ENCODE results near the gene SEC14L2. TPM values are rescaled to one million over a fixed set of nuclear protein-coding genes. Genes with fewer than 3 reads are reported as not detected.

The SEC14L2 gene
- polyA plus RNA-seq, 2 of the 4 experiments (the other 2 are of a cell fraction): 12.8 to 15.2 TPM

GRCh38 chr22:30413001-30413400, 16.2 kb downstream of the SEC14L2 start:
- TF ChIP-seq PHF8 (IDR thresholded peaks at IDR 0.05; ENCODE audit: borderline replicate concordance, low read depth): no peak
- TF ChIP-seq RCOR1 (IDR thresholded peaks at IDR 0.05; ENCODE audit: low read depth, low read length): no peak
- TF ChIP-seq TP53 (CRISPR knock-in tag; IDR thresholded peaks at IDR 0.05): no peak
- no peak for TF ChIP-seq HES2 (IDR thresholded peaks at IDR 0.05)
- no peak for TF ChIP-seq EP300 (IDR thresholded peaks at IDR 0.05)
- TF ChIP-seq HOXB5 (CRISPR knock-in tag; IDR thresholded peaks at IDR 0.05): no peak
- no peak for TF ChIP-seq ZFP36 (IDR thresholded peaks at IDR 0.05; ENCODE audit: borderline replicate concordance, partially characterized antibody)
- no peak for TF ChIP-seq JUN (IDR thresholded peaks at IDR 0.05)
- TF ChIP-seq CTCF (IDR thresholded peaks at IDR 0.05): no peak
- TF ChIP-seq MAFK (IDR thresholded peaks at IDR 0.05; ENCODE audit: partially characterized antibody): no peak
- no peak for TF ChIP-seq MYC (IDR thresholded peaks at IDR 0.05; ENCODE audit: borderline replicate concordance, low read length)
- TF ChIP-seq CBX8 (IDR thresholded peaks at IDR 0.05): no peak
- TF ChIP-seq FOSB (CRISPR knock-in tag; IDR thresholded peaks at IDR 0.05): no peak
- no peak for TF ChIP-seq ATOH8 (CRISPR knock-in tag; IDR thresholded peaks at IDR 0.05; ENCODE audit: low read depth)
- TF ChIP-seq FOSL2 (IDR thresholded peaks at IDR 0.05): no peak
- TF ChIP-seq FOSL2 (CRISPR knock-in tag; IDR thresholded peaks at IDR 0.05): no peak
- no peak for TF ChIP-seq CHD4 (IDR thresholded peaks at IDR 0.05; ENCODE audit: borderline replicate concordance)
- TF ChIP-seq NR3C1 (IDR thresholded peaks at IDR 0.05): no peak
- TF ChIP-seq TFCP2L1 (CRISPR knock-in tag; IDR thresholded peaks at IDR 0.05): no peak
- TF ChIP-seq BHLHE40 (IDR thresholded peaks at IDR 0.05; ENCODE audit: low read depth, low read length): no peak
- TF ChIP-seq MAZ (IDR thresholded peaks at IDR 0.05; ENCODE audit: borderline replicate concordance, low read depth, low read length): no peak
- Histone ChIP-seq H3K4me2 (no peak overlapping the region), H3K4me3 (no peak overlapping the region), H3K27ac (no peak overlapping the region), H3K9me3 (no peaks in the 10 kb centered on the region), H3K4me1 (peaks cover 23% of the 10 kb centered on the region)
- no peak for ATAC-seq
- FAIRE-seq: no peak
- 95% methylated on average over 4 of the region's 4 CpGs for WGBS (ENCODE audit: missing lambda C conversion rate)
- no peak for DNase-seq (ENCODE audit: low read depth in 1 of 2, low spot score in 1 of 2)
- ChIA-PET POLR2A (interaction anchor here (1.8 kb wide), 1 partner anchor 12 kb away, joined by 5 read pairs; no protein-coding TSS in a partner anchor), CTCF (interaction anchor here (1.1 to 2.7 kb wide), 4 partner anchors 9 to 145 kb away, joined by 3 to 9 read pairs (median 6); partner anchors contain the start of genes CCDC157 and SF3A1)

GRCh38 chr22:30413745-30414524, 17.1 kb downstream of the SEC14L2 start:
- no peak for TF ChIP-seq MAX (IDR thresholded peaks at IDR 0.05)
- TF ChIP-seq PHF8 (IDR thresholded peaks at IDR 0.05; ENCODE audit: borderline replicate concordance, low read depth): no peak
- no peak for TF ChIP-seq USF2 (IDR thresholded peaks at IDR 0.05)
- no peak for TF ChIP-seq CBX2 (IDR thresholded peaks at IDR 0.05; ENCODE audit: borderline replicate concordance, low read depth)
- TF ChIP-seq HOXB5 (CRISPR knock-in tag; IDR thresholded peaks at IDR 0.05): no peak
- no peak for TF ChIP-seq SREBF2 (IDR thresholded peaks at IDR 0.05)
- no peak for TF ChIP-seq CHD2 (IDR thresholded peaks at IDR 0.05; ENCODE audit: low read length, partially characterized antibody)
- FAIRE-seq (no peak), DNase-seq (ENCODE audit: low read depth in 1 of 2, low spot score in 1 of 2) (no peak), ATAC-seq (no peak)
- WGBS (ENCODE audit: missing lambda C conversion rate): 91% methylated on average over 5 of the region's 5 CpGs
- Histone ChIP-seq H3K4me1 (peaks cover 23% of the 10 kb centered on the region), H3K4me2 (no peak overlapping the region), H3K4me3 (no peak overlapping the region), H3K27ac (peak overlapping the region in 1 of 2 experiments; percentile 38; a peak in 1 of 6 replicates), H3K9me3 (no peaks in the 10 kb centered on the region)
- CTCF ChIA-PET: interaction anchor here (0.7 to 1.3 kb wide), 5 partner anchors 8 to 144 kb away, joined by 3 to 6 read pairs (median 4); partner anchors contain the start of gene SEC14L2
- POLR2A ChIA-PET: interaction anchor here (0.9 to 1.8 kb wide), 2 partner anchors 9 to 11 kb away, joined by 5 to 6 read pairs; no protein-coding TSS in a partner anchor
